HEK293T (cell line): Measurements from ENCODE around the gene EFCAB8.

Source experiments
- BHLHE40 ChIP-seq: fragments of 450-650 bp; IDR thresholded peaks from 2 replicates; pipeline ENCODE4 v1.6.1; 2016; ENCODE audit warnings: mild to moderate bottlenecking, moderate library complexity, borderline replicate concordance
- FOXA1 ChIP-seq: fragments of 450-650 bp; IDR thresholded peaks from 2 replicates; pipeline ENCODE4 v1.6.1; 2016; ENCODE audit warnings: mild to moderate bottlenecking
- FOXM1 ChIP-seq: fragments of 450-650 bp; IDR thresholded peaks from 2 replicates; pipeline ENCODE4 v1.6.1; 2017; ENCODE audit warnings: mild to moderate bottlenecking, borderline replicate concordance
- HDGF ChIP-seq: fragments of 450-650 bp; IDR thresholded peaks from 2 replicates; pipeline ENCODE4 v1.6.1; 2017; ENCODE audit warnings: antibody characterized with exemption, borderline replicate concordance
- LEF1 ChIP-seq: fragments of 450-650 bp; IDR thresholded peaks from 2 replicates; pipeline ENCODE4 v1.6.1; 2017; ENCODE audit warnings: mild to moderate bottlenecking, borderline replicate concordance
- NFRKB ChIP-seq: fragments of 450-650 bp; IDR thresholded peaks from 2 replicates; pipeline ENCODE4 v1.6.1; 2016; ENCODE audit warnings: mild to moderate bottlenecking, moderate library complexity
- SUZ12 ChIP-seq: fragments of 450-650 bp; IDR thresholded peaks from 2 replicates; pipeline ENCODE4 v1.6.1; 2016; ENCODE audit warnings: mild to moderate bottlenecking
- ZNF384 ChIP-seq: fragments of 450-650 bp; IDR thresholded peaks from 2 replicates; pipeline ENCODE4 v1.6.1; 2016
- TF ChIP-seq, protein P1 (sequence below): fragments of 450-650 bp; IDR thresholded peaks from 2 replicates; pipeline ENCODE4 v1.6.1; 2016

DNA sequence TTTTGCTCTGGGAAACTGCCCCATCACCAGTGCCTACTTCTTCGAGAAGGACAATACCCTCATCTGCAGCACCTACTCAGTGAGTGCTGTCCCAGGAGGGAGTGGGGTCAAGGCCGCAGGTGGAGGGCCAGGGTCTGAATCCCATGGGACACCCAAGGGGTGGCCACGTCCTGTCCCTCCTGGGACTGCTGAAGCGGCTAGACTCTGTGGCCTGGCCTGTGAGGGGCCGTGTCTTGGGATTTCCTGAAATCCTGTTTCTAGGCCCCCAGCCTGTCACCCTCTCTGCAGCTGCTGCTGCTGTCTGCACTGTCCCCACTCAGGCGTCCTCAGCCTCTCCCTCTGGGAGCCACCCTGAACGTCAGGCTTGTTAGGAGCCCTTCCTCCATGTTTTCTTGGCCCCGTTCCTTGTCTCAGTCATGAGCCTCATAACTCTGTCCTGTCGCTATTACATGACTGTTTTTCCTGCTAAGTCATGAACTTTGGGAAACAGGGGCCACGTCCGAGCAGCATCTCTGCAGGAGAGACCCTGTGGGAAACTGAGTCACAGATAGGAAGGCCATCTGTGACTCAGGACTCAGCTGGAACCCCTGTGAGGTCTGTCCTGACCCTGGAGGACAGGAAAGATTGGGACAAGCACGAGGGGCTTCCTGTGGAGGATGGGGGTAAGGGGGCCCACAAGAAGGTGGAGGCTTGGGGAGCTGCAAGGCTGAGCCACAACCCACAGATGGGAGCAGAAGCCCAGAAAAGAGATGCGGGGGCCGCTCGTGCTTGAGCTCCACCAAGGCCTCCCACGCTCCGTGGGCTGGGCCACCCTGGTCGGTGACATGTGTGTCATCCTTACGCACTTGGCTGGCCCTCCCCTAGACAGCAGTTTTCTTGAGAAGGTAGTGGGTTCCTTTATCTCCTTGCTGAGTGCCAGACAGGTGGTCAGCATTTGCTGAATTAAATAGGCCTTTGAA, 49.9 kb downstream of the EFCAB8 start:
- TF ChIP-seq, protein P1, sequence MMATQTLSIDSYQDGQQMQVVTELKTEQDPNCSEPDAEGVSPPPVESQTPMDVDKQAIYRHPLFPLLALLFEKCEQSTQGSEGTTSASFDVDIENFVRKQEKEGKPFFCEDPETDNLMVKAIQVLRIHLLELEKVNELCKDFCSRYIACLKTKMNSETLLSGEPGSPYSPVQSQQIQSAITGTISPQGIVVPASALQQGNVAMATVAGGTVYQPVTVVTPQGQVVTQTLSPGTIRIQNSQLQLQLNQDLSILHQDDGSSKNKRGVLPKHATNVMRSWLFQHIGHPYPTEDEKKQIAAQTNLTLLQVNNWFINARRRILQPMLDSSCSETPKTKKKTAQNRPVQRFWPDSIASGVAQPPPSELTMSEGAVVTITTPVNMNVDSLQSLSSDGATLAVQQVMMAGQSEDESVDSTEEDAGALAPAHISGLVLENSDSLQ, result no peak
- no peak for TF ChIP-seq FOXM1
- TF ChIP-seq FOXA1, result no peak
- TF ChIP-seq ZNF384, result no peak
- TF ChIP-seq HDGF, result no peak
- TF ChIP-seq NFRKB, result no peak
- TF ChIP-seq BHLHE40, result no peak
- TF ChIP-seq SUZ12, result no peak
- no peak for TF ChIP-seq LEF1
